ENCODE results near the gene PARD3B.

PARD3B gene

DNA sequence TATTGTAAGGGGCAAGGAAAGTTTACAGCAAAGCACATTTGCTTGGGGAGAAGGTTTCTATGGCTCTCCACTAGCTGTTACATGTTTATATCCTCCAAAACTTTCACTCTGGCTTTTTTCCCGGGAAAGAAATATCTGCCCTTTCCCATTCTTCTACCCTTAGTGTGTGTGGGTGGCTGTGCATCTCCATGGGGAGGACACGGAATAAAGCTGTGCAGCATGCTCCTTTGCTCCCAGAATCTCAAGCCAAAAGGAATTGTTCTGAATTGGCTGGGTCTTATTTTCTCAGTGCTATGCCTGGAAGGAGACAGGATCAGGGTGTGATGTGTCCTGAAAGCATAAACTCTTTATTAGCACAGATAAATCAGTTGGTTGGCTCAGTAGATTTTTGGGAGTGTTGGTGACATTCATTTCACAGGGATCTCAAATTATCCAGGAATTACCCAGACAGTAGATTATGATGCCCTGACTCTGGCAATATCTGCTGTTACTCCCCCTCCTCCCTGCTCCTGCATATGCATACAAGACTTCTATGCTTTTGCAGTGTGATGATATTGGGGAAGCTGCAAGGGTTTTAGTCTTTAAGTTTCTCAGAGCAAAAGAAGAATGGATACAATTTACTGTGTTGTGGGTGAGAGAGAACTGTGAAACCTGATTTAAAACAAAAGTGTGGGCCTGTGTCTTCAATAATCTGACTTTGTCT lies 63.1 kb downstream of the PARD3B start:
- TF ChIP-seq MYC (IDR thresholded peaks at IDR 0.05; ENCODE audit: low read depth, low read length) (no peak), CTCF (IDR thresholded peaks at IDR 0.05; ENCODE audit: low read depth, low read length) (no peak), POLR2A (IDR thresholded peaks at IDR 0.05; ENCODE audit: extremely low read depth, insufficient read length) (no peak), MAX (IDR thresholded peaks at IDR 0.05; ENCODE audit: low read depth, low read length) (no peak)
- no peak overlapping the region for H3K4me3 ChIP-seq (ENCODE audit: low read depth, low read length)
- no peak for DNase-seq (ENCODE audit: low read depth)

DNA sequence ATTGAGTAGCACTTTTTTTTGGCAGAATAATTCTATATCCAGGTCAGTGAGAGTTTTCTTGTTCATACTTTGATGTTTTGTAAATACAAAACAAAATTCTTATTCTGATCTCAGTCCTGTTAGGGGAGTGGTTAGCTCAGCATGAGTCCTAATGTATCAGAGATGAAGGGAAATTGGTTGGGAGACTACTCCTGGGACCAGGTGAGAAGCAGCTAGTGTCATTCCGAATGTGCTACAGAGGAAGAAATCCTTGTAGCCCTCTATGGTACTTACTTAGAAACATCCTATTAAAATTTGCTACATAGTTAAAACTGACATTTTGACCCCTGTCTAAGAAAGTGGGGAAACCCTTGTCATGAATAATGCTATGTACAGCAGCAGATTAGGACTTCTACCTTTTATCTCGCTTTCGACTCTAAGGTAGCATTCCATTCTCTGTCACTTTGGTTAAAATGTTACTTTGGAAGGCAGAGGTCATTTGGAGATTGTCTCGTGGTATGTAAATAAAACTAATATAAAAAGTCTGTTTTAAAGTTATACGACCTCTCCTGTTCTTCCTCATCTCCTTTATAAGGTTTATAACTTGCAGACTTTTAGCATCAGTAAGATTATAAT lies 65.8 kb downstream of the PARD3B start:
- H3K4me3 ChIP-seq (ENCODE audit: low read depth, low read length): no peak overlapping the region
- no peak for TF ChIP-seq MAX (IDR thresholded peaks at IDR 0.05; ENCODE audit: low read depth, low read length)
- TF ChIP-seq MYC (IDR thresholded peaks at IDR 0.05; ENCODE audit: low read depth, low read length): no peak
- no peak for TF ChIP-seq CTCF (IDR thresholded peaks at IDR 0.05; ENCODE audit: low read depth, low read length)
- no peak for TF ChIP-seq POLR2A (IDR thresholded peaks at IDR 0.05; ENCODE audit: extremely low read depth, insufficient read length)
- no peak for DNase-seq (ENCODE audit: low read depth)

DNA sequence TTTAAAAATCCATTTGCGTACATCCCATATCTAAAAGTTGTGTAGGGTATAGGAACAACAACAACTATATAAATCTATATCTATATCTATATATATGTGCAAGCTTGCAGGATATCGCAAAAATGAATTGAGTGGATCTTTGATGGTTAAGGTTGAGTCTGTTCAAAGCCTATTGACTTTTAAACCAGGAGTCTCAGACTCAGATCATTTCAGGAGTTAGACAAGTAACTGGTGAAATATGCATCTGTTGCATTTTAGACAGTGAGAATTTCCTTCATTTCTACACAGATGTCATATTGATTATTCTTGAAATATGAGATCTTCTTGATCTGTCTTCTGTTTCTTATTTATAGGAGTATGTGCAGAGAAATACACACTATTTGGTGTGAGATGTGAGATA lies 66.5 kb downstream of the PARD3B start:
- no peak for DNase-seq (ENCODE audit: low read depth)
- TF ChIP-seq CTCF (IDR thresholded peaks at IDR 0.05; ENCODE audit: low read depth, low read length): no peak
- no peak for TF ChIP-seq MAX (IDR thresholded peaks at IDR 0.05; ENCODE audit: low read depth, low read length)
- no peak for TF ChIP-seq MYC (IDR thresholded peaks at IDR 0.05; ENCODE audit: low read depth, low read length)
- TF ChIP-seq POLR2A (IDR thresholded peaks at IDR 0.05; ENCODE audit: extremely low read depth, insufficient read length): no peak
- no peak overlapping the region for H3K4me3 ChIP-seq (ENCODE audit: low read depth, low read length)

- DNase-seq (ENCODE audit: low read depth): no peak
- TF ChIP-seq POLR2A (IDR thresholded peaks at IDR 0.05; ENCODE audit: extremely low read depth, insufficient read length) (no peak), CTCF (IDR thresholded peaks at IDR 0.05; ENCODE audit: low read depth, low read length) (no peak), MYC (IDR thresholded peaks at IDR 0.05; ENCODE audit: low read depth, low read length) (no peak), MAX (IDR thresholded peaks at IDR 0.05; ENCODE audit: low read depth, low read length) (no peak)
- H3K4me3 ChIP-seq (ENCODE audit: low read depth, low read length): no peak overlapping the region
Observed at GRCh38 chr2:204613635-204614034, 68.4 kb downstream of the PARD3B start.

DNA sequence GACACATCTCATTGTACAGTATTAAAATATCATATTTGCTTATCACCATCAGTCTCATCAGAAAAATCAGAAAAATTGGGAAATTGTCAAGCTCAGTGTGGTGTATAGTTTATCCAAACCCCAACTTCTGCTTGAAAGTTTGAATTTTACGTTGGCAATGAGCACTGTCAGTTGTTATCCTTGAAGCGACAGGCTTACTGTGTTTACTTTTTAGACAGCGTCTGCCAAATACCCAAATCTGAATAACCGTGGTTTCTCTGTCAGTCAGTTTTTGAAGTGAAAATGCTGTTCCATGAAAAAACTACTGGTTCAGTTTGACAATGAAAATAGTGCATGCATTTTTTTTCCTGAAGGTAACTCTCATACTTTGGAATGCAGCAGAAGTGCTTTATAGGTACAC lies 70.2 kb downstream of the PARD3B start:
- no peak for DNase-seq (ENCODE audit: low read depth)
- no peak overlapping the region for H3K4me3 ChIP-seq (ENCODE audit: low read depth, low read length)
- no peak for TF ChIP-seq CTCF (IDR thresholded peaks at IDR 0.05; ENCODE audit: low read depth, low read length)
- no peak for TF ChIP-seq POLR2A (IDR thresholded peaks at IDR 0.05; ENCODE audit: extremely low read depth, insufficient read length)
- TF ChIP-seq MYC (IDR thresholded peaks at IDR 0.05; ENCODE audit: low read depth, low read length): no peak
- TF ChIP-seq MAX (IDR thresholded peaks at IDR 0.05; ENCODE audit: low read depth, low read length): no peak
